ENCODE data around the gene LGR4. TPM values are rescaled to one million over a fixed set of nuclear protein-coding genes. Genes with fewer than 3 reads are reported as not detected.

The LGR4 gene
- total RNA-seq, 1 experiment from 2014 or later: 37.1 TPM

- BruUV-seq (replicated peaks): no TSS peak
- POLR2A ChIA-PET: no interaction called here
These were observed 70.7 kb downstream of the LGR4 start for GRCh38 chr11:27401833-27402316.

DNA sequence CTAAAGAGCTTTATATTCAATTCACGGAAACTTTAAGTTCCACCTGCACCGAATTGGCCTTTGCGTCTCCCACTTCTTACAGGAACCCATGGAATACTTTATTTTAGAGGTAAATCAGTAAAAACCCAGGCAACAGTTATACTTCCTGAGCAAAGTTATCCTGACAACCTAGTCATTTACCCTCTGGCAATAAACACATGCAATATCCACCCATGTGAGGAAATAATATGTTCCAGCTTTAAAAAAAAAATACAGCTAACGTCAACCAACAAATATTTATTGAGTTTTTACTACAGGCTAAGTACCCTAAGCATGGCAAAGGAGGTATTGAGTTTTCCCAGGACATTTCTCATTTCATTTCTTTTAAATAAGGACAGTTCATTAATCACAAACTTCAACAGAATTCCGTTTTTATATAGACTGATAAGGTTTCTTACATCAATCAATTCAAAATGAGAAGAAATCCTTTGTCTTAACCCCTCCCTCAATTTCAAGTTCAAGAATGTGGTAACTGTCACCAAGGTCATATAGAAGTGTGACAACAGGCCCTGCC is 71.2 kb downstream of the LGR4 start:
- POLR2A ChIA-PET: no interaction called here
- Mint-ChIP-seq H3K4me3 (ENCODE audit: unreplicated experiment) (peak overlapping the region; percentile 49), H3K9me3 (ENCODE audit: unreplicated experiment) (no peaks in the 10 kb centered on the region), H3K36me3 (ENCODE audit: insufficient read depth, unreplicated experiment) (peaks cover 6% of the 10 kb centered on the region), H3K27me3 (ENCODE audit: insufficient read depth, unreplicated experiment) (no peaks in the 10 kb centered on the region), H3K27ac (ENCODE audit: unreplicated experiment) (peak overlapping the region; percentile 35), H3K4me1 (ENCODE audit: low read depth, unreplicated experiment) (peaks cover 35% of the 10 kb centered on the region)
- DNase-seq: no peak
- H3K4me3 ChIP-seq (ENCODE audit: low read depth, low read length): no peak overlapping the region
- H3K27me3 ChIP-seq (replicated peaks; ENCODE audit: control insufficient read depth, insufficient read depth, low read length): no peaks in the 10 kb centered on the region
- no peaks in the 10 kb centered on the region for H3K36me3 ChIP-seq (ENCODE audit: control insufficient read depth, insufficient read depth, low read length)
- peaks cover 43% of the 10 kb centered on the region for H3K4me1 ChIP-seq
- TF ChIP-seq, protein P1, sequence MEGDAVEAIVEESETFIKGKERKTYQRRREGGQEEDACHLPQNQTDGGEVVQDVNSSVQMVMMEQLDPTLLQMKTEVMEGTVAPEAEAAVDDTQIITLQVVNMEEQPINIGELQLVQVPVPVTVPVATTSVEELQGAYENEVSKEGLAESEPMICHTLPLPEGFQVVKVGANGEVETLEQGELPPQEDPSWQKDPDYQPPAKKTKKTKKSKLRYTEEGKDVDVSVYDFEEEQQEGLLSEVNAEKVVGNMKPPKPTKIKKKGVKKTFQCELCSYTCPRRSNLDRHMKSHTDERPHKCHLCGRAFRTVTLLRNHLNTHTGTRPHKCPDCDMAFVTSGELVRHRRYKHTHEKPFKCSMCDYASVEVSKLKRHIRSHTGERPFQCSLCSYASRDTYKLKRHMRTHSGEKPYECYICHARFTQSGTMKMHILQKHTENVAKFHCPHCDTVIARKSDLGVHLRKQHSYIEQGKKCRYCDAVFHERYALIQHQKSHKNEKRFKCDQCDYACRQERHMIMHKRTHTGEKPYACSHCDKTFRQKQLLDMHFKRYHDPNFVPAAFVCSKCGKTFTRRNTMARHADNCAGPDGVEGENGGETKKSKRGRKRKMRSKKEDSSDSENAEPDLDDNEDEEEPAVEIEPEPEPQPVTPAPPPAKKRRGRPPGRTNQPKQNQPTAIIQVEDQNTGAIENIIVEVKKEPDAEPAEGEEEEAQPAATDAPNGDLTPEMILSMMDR (IDR thresholded peaks at IDR 0.05; ENCODE audit: insufficient read depth in 1 of 2, low read depth in 1 of 2, low read length in 1 of 2, severe bottlenecking in 1 of 2, unreplicated experiment in 1 of 2): no peak
- no peaks in the 10 kb centered on the region for H3K9me3 ChIP-seq
- BruUV-seq (replicated peaks): no TSS peak
- intact Hi-C loops (cut with micrococcal nuclease; ENCODE audit: unreplicated experiment): no loop called here
- CTCF ChIA-PET: no interaction called here

More at GRCh38 chr11:27401833-27402316, 70.7 kb downstream of the LGR4 start:
- no peaks in the 10 kb centered on the region for H3K27me3 ChIP-seq (replicated peaks; ENCODE audit: control insufficient read depth, insufficient read depth, low read length)
- TF ChIP-seq, protein P1 (IDR thresholded peaks at IDR 0.05; ENCODE audit: insufficient read depth in 1 of 2, low read depth in 1 of 2, low read length in 1 of 2, severe bottlenecking in 1 of 2, unreplicated experiment in 1 of 2): no peak
- peaks cover 37% of the 10 kb centered on the region for H3K4me1 ChIP-seq
- intact Hi-C loops (cut with micrococcal nuclease; ENCODE audit: unreplicated experiment): no loop called here
- Mint-ChIP-seq H3K4me1 (ENCODE audit: low read depth, unreplicated experiment) (peaks cover 32% of the 10 kb centered on the region), H3K9me3 (ENCODE audit: unreplicated experiment) (no peaks in the 10 kb centered on the region), H3K27me3 (ENCODE audit: insufficient read depth, unreplicated experiment) (no peaks in the 10 kb centered on the region), H3K36me3 (ENCODE audit: insufficient read depth, unreplicated experiment) (peaks cover 6% of the 10 kb centered on the region), H3K4me3 (ENCODE audit: unreplicated experiment) (peak overlapping the region; percentile 49), H3K27ac (ENCODE audit: unreplicated experiment) (peak overlapping the region; percentile 35)
- no peaks in the 10 kb centered on the region for H3K9me3 ChIP-seq
- H3K4me3 ChIP-seq (ENCODE audit: low read depth, low read length): no peak overlapping the region
- DNase-seq: peak in 1 of 2 experiments; percentile 10
- CTCF ChIA-PET: no interaction called here
- no peaks in the 10 kb centered on the region; the same call in 1 of the 2 replicates for H3K36me3 ChIP-seq (ENCODE audit: control insufficient read depth, insufficient read depth, low read length)

DNA sequence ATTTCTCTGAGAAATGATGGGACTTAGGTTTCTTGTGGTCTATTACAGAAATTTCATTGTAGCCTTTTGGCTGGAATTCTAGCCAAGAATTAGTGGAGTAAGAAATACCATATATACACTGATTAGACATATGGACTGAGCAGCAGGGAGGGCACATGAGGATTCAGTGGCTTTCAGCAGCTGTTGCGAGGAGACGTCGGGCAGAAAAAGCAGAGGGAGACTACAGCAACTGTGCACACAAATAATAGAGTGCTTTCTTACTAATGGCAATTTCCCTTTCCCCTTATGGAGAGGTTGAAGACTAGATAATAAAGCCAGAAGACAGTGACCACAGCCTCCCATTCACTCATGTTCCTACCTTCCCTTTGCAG is 74.2 kb downstream of the LGR4 start:
- no TSS peak for BruUV-seq (replicated peaks)
- Mint-ChIP-seq H3K36me3 (ENCODE audit: insufficient read depth, unreplicated experiment) (peaks cover 6% of the 10 kb centered on the region), H3K27me3 (ENCODE audit: insufficient read depth, unreplicated experiment) (no peaks in the 10 kb centered on the region), H3K4me3 (ENCODE audit: unreplicated experiment) (no peak overlapping the region), H3K4me1 (ENCODE audit: low read depth, unreplicated experiment) (peaks cover 63% of the 10 kb centered on the region), H3K9me3 (ENCODE audit: unreplicated experiment) (no peaks in the 10 kb centered on the region), H3K27ac (ENCODE audit: unreplicated experiment) (peak overlapping the region; percentile 86)
- TF ChIP-seq, protein P1 (IDR thresholded peaks at IDR 0.05; ENCODE audit: insufficient read depth in 1 of 2, low read depth in 1 of 2, low read length in 1 of 2, severe bottlenecking in 1 of 2, unreplicated experiment in 1 of 2): no peak
- no peak overlapping the region for H3K4me3 ChIP-seq (ENCODE audit: low read depth, low read length)
- no peak for DNase-seq
- no peaks in the 10 kb centered on the region for H3K9me3 ChIP-seq
- ChIA-PET CTCF (no interaction called here), POLR2A (no interaction called here)
- intact Hi-C loops (cut with micrococcal nuclease; ENCODE audit: unreplicated experiment): loop anchor here (5.0 kb wide), 2 partner anchors 196 to 211 kb away; no protein-coding TSS in a partner anchor
- H3K4me1 ChIP-seq: peaks cover 68% of the 10 kb centered on the region
- no peaks in the 10 kb centered on the region for H3K27me3 ChIP-seq (replicated peaks; ENCODE audit: control insufficient read depth, insufficient read depth, low read length)
- no peaks in the 10 kb centered on the region for H3K36me3 ChIP-seq (ENCODE audit: control insufficient read depth, insufficient read depth, low read length)
